Stimulated activated CD4-positive, alpha-beta T cell treated with anti-CD3 and anti-CD28 coated beads, Interleukin-12 subunit alpha, Interleukin-12 subunit beta, amount 100 ng/mL, for 48 hours (primary cell): ENCODE data around the gene HOXA11.

Experiments used
- DNase-seq, 3 donors: peaks; one replicate each; pipeline ENCODE4 v3.0.0-alpha.2; 2020; ENCODE audit warnings: low read depth in 2 of 3, low spot score in 1 of 3

HOXA11 gene

GRCh38 chr7:27185013-27185853 lies at the start of gene HOXA11:
Gene HOXA11 (minus strand): TSS chr7:27185232. CDS start chr7:27185144, 88 bp downstream.
- DNase-seq = no peak

- DNase-seq = no peak
These were observed 44.4 kb upstream of the HOXA11 start for GRCh38 chr7:27229448-27229847.

DNA sequence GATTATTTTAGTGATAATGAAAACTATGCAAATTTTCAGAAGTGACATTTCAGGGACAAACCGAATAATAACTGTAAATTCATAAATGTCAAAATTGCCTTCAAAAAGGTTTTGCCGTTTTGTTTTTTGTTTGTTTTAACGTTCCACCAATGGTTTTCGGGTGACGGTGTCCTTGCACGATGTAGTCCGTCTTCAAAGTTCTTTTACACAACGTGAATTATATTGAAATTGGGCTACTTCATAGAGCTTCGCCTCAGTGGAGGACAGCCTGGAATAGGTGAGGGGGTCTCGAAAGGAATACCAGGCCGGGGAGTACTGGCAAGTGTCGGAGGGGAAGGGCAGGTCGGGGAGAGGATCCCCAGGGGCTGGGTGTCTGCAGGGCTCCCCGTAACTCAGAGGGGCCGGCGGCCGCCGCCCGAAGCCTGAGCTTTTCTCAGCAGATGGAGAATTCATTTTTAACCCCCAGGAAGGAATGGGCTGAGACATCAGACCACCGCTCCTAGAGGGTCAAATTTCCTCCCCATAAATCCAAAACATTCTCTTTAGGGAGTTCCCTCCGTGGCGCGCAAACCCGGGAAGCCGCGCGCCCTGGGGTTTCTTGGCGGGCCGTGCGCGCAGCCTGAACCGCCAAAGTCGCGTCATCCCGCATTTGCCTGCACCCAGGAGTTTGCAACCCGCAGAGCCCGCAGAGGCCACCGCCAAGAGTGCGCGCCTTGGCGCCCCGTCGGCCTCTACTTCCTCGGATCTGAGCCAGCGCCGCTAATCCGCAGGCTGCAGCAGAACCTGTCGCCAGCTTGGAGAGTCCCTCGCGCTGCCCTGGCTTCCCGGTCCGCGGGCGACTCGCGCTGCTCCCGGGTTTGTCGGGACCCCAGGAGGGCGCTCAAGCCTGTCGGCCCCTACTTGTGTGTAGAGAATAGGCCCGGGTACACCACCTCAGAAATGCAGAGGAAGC lies 40.2 kb upstream of the HOXA11 start:
- no peak for DNase-seq

DNA sequence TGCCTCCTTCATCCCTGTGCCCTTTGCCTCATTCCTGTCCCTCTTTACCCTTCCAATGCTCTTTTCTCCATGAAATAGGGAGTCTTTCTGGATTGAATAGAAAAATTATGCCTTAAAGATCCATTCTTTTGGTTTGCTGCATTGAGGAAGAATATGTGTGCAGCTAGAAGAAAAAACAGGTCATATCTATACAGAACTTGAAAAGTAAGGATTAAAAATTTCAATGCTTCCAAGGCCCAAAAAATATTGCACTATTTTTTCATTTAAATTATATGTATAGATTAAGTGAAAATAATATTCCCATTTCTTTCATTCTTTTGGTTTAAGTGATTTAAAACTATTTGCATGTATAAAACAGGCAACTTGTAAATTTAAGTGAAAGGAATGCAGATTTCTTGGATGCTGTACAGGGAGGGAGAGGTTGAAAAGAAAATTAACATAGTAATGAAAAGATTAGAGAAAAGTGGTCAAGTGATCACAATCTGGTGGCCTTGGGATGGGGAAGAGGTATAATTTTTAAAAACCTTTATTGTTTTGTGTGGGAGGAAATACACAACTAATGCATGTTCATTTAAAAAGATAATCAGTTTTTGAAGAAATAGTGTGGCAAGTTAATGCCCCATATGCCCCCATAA lies 39.0 kb upstream of the HOXA11 start:
- no peak for DNase-seq

DNA sequence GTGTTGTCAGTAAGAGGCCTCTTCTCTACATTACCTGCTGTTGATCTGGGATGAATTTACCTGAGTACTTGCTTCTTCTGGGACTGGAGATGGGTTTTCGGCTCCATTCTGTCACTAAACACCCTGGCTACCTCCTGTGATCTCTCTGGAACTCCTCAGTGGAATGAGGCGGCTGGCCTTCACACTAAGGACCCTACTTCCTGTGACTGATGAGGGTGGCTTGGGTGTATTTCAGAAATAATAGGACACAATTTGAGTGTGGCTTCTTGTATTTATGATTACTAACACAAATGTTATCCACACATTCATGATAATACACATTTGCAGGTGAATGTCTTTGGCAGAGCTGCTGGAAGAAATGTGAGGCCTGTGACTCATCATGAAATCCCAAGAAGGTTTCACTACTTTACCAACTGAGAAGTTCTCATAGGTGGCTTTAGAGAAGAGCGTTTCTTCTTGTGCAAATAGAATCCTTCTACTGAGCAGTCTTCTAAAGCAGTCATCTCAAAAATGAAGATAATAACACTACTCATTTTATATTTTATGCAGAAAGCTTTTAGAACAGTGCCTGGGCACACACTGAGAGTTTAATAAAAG lies 36.3 kb upstream of the HOXA11 start:
- no peak for DNase-seq

GRCh38 chr7:27220440-27220955 lies 35.5 kb upstream of the HOXA11 start:
- no peak for DNase-seq

GRCh38 chr7:27219821-27220220 lies 34.8 kb upstream of the HOXA11 start:
- no peak for DNase-seq

GRCh38 chr7:27217951-27218350 lies 32.9 kb upstream of the HOXA11 start:
- no peak for DNase-seq

- DNase-seq = no peak
These were observed 30.3 kb upstream of the HOXA11 start for GRCh38 chr7:27215356-27215755.

DNA sequence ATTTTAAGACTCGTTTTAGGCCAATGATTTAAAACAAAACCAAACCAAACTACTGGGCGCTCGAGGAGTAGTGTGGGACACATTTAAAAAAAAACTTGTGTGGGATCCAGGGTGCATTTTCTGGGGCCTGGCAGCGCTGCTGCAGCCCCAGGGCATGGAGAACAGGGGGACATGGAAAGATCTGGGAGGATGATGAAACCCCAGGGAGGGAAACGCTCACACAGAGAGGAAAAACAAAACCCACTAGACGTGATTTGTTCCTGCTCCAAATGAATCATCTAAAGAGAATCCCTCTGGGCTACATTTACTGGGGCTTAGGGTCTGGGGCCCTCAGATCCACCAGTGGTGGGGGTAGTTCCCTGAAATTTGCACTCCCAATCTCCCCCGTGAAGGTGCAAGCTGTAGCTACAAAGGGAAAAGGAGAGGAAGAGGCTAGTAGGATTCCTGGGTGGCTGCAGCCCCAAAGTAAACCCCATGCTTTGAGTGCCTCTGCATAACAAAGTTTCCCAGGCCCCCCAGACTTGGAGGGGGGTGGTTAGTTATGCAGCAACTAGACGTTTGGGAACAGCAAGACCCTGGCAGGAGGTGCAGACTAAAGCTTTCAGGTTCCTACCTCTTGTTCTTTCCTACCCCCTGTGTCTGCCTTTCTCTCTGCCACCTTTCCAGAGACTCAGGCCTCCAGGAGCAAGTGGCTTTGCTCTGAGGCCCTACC lies 29.4 kb upstream of the HOXA11 start:
- DNase-seq = no peak

- no peak for DNase-seq
These were observed 28.6 kb upstream of the HOXA11 start for GRCh38 chr7:27213433-27214238.

GRCh38 chr7:27212497-27213432 lies 27.7 kb upstream of the HOXA11 start:
- no peak for DNase-seq

DNA sequence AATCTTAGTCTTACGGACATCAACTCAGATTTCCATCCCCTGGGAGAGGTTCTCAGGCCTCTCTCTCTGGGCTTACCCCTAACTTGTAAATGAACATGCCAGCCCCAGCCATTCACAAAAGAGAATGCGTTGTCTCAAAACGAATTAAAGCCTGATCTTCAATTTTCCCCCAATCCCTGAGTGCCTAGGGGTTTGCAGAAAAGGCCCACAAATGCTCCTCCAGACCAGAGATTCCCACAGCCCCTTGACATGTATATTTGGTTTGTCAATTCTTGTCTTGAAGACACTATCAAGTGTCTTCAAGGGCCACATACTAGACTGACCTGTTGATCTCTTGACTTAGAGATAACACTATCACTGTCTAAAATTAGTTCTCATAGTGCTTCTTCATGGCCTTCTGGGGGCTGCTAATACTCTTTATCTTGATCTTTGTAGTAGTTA lies 26.8 kb upstream of the HOXA11 start:
- DNase-seq = no peak

DNA sequence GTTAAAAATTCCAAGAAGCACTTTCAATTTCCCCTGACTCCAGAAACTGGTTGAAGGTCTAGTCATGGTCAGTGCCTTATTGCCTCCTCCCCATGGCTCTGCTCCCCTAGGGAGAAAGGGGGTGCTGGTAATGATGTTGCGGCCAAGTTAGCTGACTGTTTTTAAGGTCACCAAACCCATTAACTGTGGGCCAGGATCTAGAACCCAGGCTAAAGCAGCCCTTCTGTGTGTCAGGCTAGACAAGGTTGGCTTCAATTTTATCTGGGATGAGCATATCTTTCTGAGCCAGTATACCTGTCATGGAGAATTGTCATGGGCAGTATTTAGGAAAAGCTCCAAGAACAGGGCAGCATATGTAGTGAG lies 26.0 kb upstream of the HOXA11 start:
- DNase-seq = no peak

DNA sequence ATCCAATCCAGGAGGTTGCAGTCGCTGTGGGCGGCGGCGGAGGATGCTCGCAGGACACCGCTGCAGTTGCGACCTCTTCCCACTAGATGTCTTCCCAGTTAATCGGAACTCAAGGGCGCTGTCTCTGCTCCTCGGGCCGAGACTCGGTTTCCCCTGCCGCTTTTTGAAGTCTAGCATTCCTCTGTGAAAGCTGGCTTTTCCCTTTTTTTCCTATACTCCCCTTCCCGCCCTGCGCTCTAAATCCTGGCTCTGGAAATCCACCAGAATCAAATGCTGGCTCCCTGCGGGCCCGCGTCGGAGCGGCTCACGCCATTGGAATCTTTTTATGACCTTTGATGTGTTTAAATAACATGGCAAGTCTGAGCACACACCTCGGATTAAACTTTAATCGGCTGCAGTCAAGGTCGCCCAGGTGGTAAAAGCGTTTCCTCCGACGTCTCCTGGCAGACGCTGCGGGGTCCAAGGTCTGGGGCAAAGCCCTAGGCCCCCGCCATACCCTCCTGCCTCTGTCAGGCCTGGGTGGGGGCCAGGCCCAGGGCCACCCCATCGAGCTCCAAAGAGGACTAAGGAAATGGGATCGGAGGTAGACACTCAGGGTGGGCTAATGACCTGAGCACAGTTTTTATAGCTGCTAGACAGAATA lies 25.5 kb upstream of the HOXA11 start:
- DNase-seq = peak in 2 of 3 donors; percentile 10 to 50

GRCh38 chr7:27209933-27210440 lies 25.0 kb upstream of the HOXA11 start:
- no peak for DNase-seq

DNA sequence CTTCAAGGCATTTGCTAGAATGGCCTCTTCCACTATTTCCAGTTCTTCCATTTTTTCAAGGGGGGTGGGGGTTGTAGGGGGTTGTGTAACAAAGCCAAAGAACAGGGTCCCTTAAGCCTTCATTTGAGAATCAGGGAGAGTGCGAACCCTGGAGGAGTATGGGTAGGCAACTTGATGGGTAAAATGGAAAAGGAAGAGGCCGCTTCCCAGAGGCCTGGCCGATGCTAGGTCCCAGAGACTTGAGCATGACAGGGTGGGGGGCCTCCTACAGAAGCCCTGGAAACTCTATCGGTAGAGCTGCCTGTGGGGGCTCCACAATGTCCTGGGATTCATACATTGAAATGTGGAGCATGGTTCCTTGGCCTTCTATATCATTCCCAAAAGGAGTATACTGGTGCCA lies 24.0 kb upstream of the HOXA11 start:
- DNase-seq = no peak
